Measurements from ENCODE around the gene ZNF654. TPM values are rescaled to one million over a fixed set of nuclear protein-coding genes. Genes with fewer than 3 reads are reported as not detected.
A peak's percentile ranks its signal among the peaks of the same experiment; 100 is the strongest.
"Not testable (repeated sequence)": the region's sequence is repeated elsewhere in the genome, so short reads cannot be mapped to it uniquely, and the experiment has no call there.

ZNF654 gene
- total and polyA plus RNA-seq, 3 experiments from 2014 or later: 11.6 to 16.4 (median 16.0) TPM

DNA sequence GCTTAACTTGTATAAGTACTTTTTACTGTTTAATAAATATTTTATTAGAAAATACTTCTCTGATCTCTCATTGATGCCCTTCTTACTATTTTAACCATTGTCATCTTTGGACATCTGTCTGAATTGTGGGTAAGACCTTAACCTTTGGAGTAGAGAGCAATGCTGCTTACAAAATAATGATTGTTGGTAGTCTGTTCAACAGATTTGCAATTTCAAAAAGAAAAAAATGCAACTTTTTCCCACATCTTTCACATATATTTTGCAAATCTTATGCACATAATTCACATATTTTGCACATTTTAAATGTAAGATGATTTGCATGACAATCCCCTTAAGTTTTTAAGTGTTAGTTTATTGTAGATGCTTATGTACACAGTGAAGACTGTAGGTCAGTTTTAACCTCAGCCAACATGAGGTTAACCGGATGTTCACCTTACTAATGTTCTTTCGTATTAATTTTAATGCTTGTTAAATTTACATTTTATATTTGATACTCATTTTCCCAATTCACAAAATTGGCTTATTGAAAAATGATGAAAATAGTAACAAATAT is 107.4 kb downstream of the ZNF654 start:
- Mint-ChIP-seq H3K36me3 (peaks cover 5 to 38% (median 11%) of the 10 kb centered on the region in 3 donors), H3K4me3 (no peak overlapping the region), H3K27ac (no peak overlapping the region), H3K4me1 (peaks cover 13 to 21% (median 20%) of the 10 kb centered on the region in 3 donors), H3K9me3 (no peaks in the 10 kb centered on the region), H3K27me3 (no peaks in the 10 kb centered on the region)
- DNase-seq: no peak
- CTCF ChIA-PET: no interaction called here
- no peaks in the 10 kb centered on the region for H3K36me3 ChIP-seq (ENCODE audit: insufficient read depth, low read length)
- no peak overlapping the region for H3K4me3 ChIP-seq (ENCODE audit: low read length)
- no peaks in the 10 kb centered on the region for H3K27me3 ChIP-seq (ENCODE audit: insufficient read depth, low read length, poor library complexity, severe bottlenecking)
- H3K27ac ChIP-seq (ENCODE audit: low read depth, low read length): no peak overlapping the region
- POLR2A ChIA-PET: no interaction called here
- no peaks in the 10 kb centered on the region for H3K4me1 ChIP-seq (ENCODE audit: insufficient read depth, low read length)
- H3K9me3 ChIP-seq (ENCODE audit: low read length): no peaks in the 10 kb centered on the region

- Histone ChIP-seq H3K27me3 (ENCODE audit: insufficient read depth, low read length, poor library complexity, severe bottlenecking) (no peaks in the 10 kb centered on the region), H3K9me3 (ENCODE audit: low read length) (no peaks in the 10 kb centered on the region), H3K4me1 (ENCODE audit: insufficient read depth, low read length) (no peaks in the 10 kb centered on the region), H3K4me3 (ENCODE audit: low read length) (no peak overlapping the region), H3K27ac (ENCODE audit: low read depth, low read length) (no peak overlapping the region), H3K36me3 (ENCODE audit: insufficient read depth, low read length) (no peaks in the 10 kb centered on the region)
- no peak for DNase-seq
- Mint-ChIP-seq H3K4me3 (no peak overlapping the region), H3K36me3 (peaks cover 10 to 35% (median 13%) of the 10 kb centered on the region in 3 donors), H3K27ac (no peak overlapping the region), H3K4me1 (peaks cover 13 to 18% (median 15%) of the 10 kb centered on the region in 3 donors), H3K9me3 (no peaks in the 10 kb centered on the region), H3K27me3 (no peaks in the 10 kb centered on the region)
- ChIA-PET CTCF (no interaction called here), POLR2A (no interaction called here)
These were observed 108.1 kb downstream of the ZNF654 start for GRCh38 chr3:88167173-88167572.

DNA sequence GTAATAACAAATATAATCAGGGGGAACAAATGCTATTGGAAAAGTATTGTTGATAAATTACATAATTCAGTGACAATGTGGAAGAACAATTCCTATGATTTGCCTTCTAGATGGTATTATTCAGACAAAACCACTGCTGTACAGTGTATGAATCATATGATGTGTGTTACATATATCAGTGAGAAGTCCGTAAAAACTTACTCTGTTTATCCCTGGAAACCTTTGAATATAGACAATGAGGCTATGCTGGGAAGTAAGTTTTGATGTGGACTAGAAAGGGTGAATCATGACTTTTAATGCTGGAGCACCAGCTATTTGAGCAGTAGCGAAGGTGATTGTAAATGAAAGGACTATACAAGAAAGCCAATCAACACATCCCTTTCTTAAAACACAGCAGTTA is 108.6 kb downstream of the ZNF654 start:
- no peak overlapping the region for H3K27ac Mint-ChIP-seq
- no peak overlapping the region for H3K27ac ChIP-seq (ENCODE audit: low read depth, low read length)
- H3K4me3 ChIP-seq (ENCODE audit: low read length): no peak overlapping the region
- H3K4me1 ChIP-seq (ENCODE audit: insufficient read depth, low read length): no peaks in the 10 kb centered on the region
- CTCF ChIA-PET: no interaction called here
- no peaks in the 10 kb centered on the region for H3K27me3 Mint-ChIP-seq
- H3K4me3 Mint-ChIP-seq: no peak overlapping the region
- no peaks in the 10 kb centered on the region for H3K9me3 ChIP-seq (ENCODE audit: low read length)
- DNase-seq: no peak
- H3K36me3 ChIP-seq (ENCODE audit: insufficient read depth, low read length): no peaks in the 10 kb centered on the region
- POLR2A ChIA-PET: no interaction called here
- no peaks in the 10 kb centered on the region for H3K9me3 Mint-ChIP-seq
- peaks cover 10 to 13% (median 11%) of the 10 kb centered on the region in 3 donors for H3K4me1 Mint-ChIP-seq
- peaks cover 10 to 31% (median 14%) of the 10 kb centered on the region in 3 donors for H3K36me3 Mint-ChIP-seq
- H3K27me3 ChIP-seq (ENCODE audit: insufficient read depth, low read length, poor library complexity, severe bottlenecking): no peaks in the 10 kb centered on the region

DNA sequence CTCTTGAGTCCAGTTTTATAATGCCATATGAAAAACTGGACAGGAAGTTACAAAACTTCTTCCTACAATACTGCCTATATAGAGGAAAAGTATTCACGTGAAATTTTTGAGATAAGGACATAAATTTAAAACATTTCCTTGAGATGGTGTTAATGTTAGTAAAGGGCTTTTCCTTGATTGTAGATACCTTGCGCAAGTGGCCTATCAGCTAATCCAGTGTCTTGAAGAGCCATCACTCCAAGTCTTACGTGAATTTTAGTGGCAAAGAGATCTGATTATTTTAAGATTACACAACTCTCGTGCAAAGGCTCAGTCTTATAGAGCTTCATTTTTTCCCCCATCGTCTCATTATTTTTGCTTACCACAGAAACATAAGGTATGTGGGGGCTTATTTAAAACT is 109.1 kb downstream of the ZNF654 start:
- peaks cover 6 to 9% (median 9%) of the 10 kb centered on the region in 3 donors for H3K4me1 Mint-ChIP-seq
- H3K9me3 ChIP-seq (ENCODE audit: low read length): no peaks in the 10 kb centered on the region
- no peak overlapping the region for H3K4me3 Mint-ChIP-seq
- ChIA-PET CTCF (no interaction called here), POLR2A (interaction anchor here (0.6 kb wide), 1 partner anchor 9 kb away, joined by 11 read pairs; no protein-coding TSS in a partner anchor)
- H3K36me3 ChIP-seq (ENCODE audit: insufficient read depth, low read length): no peaks in the 10 kb centered on the region
- H3K27ac ChIP-seq (ENCODE audit: low read depth, low read length): no peak overlapping the region
- H3K9me3 Mint-ChIP-seq: no peaks in the 10 kb centered on the region
- no peaks in the 10 kb centered on the region for H3K27me3 Mint-ChIP-seq
- H3K4me1 ChIP-seq (ENCODE audit: insufficient read depth, low read length): no peaks in the 10 kb centered on the region
- no peak overlapping the region for H3K27ac Mint-ChIP-seq
- H3K36me3 Mint-ChIP-seq: peaks cover 9 to 27% (median 19%) of the 10 kb centered on the region in 3 donors
- H3K27me3 ChIP-seq (ENCODE audit: insufficient read depth, low read length, poor library complexity, severe bottlenecking): no peaks in the 10 kb centered on the region
- H3K4me3 ChIP-seq (ENCODE audit: low read length): no peak overlapping the region
- DNase-seq: no peak

DNA sequence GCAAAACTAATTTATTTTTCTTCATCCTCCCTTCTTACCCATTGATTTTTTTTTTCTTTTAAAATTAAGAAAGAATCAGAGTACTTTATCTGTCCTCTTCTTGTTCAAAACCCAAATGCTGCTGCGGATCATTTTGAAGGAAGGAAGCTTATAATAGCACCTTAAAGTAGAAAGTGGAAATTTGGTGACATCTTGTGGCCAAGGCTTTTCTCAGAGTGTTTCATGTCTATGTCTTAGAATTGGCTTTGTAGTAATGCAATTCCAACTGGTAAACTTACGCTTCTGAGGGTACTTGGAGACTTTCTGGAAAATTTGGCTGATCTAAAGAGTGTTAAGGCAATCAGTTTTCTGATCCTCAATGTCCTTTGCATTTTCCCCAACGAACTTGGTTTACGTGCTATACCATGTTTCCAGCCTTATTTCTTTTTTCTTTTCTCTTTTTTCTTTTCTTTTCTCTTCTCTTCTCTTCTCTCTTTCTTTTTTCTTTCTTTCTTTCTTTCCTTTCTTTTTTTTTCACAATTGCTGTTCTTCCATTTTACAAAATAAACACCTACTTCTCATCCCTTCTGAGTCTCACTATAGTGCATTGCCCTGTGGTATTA is 121.4 kb downstream of the ZNF654 start:
- H3K27me3 ChIP-seq (ENCODE audit: insufficient read depth, low read length, poor library complexity, severe bottlenecking): no peaks in the 10 kb centered on the region
- Mint-ChIP-seq H3K27ac (no peak overlapping the region), H3K9me3 (peaks cover 3 to 26% (median 20%) of the 10 kb centered on the region in 5 donors), H3K36me3 (peaks cover 0 to 15% (median 1%) of the 10 kb centered on the region in 3 donors), H3K4me1 (peaks cover 2 to 8% (median 7%) of the 10 kb centered on the region in 3 donors), H3K27me3 (no peaks in the 10 kb centered on the region), H3K4me3 (no peak overlapping the region)
- no peak overlapping the region for H3K4me3 ChIP-seq (ENCODE audit: low read length)
- no peaks in the 10 kb centered on the region for H3K9me3 ChIP-seq (ENCODE audit: low read length)
- H3K27ac ChIP-seq (ENCODE audit: low read depth, low read length): no peak overlapping the region
- DNase-seq: peak in 2 of 5 donors; percentile 16 to 24
- ChIA-PET CTCF (interaction anchor here (0.8 to 1.5 kb wide), 4 partner anchors 10 to 830 kb away, joined by 3 to 7 read pairs (median 3); no protein-coding TSS in a partner anchor), POLR2A (no interaction called here)
- H3K36me3 ChIP-seq (ENCODE audit: insufficient read depth, low read length): no peaks in the 10 kb centered on the region
- no peaks in the 10 kb centered on the region for H3K4me1 ChIP-seq (ENCODE audit: insufficient read depth, low read length)

GRCh38 chr3:88182165-88182918 is 123.3 kb downstream of the ZNF654 start:
- peaks cover 4 to 35% (median 32%) of the 10 kb centered on the region in 5 donors for H3K9me3 Mint-ChIP-seq
- H3K9me3 ChIP-seq (ENCODE audit: low read length); H3K27me3 Mint-ChIP-seq; CTCF ChIA-PET; POLR2A ChIA-PET; H3K36me3 ChIP-seq (ENCODE audit: insufficient read depth, low read length); H3K4me1 Mint-ChIP-seq; H3K27ac Mint-ChIP-seq; H3K27me3 ChIP-seq (ENCODE audit: insufficient read depth, low read length, poor library complexity, severe bottlenecking); H3K4me3 ChIP-seq (ENCODE audit: low read length); H3K4me1 ChIP-seq (ENCODE audit: insufficient read depth, low read length); H3K27ac ChIP-seq (ENCODE audit: low read depth, low read length); DNase-seq: not testable (repeated sequence)
- H3K4me3 Mint-ChIP-seq: peak overlapping the region in 1 of 7 donors; percentile 44
- peaks cover 0 to 15% (median 0%) of the 10 kb centered on the region in 3 donors for H3K36me3 Mint-ChIP-seq

DNA sequence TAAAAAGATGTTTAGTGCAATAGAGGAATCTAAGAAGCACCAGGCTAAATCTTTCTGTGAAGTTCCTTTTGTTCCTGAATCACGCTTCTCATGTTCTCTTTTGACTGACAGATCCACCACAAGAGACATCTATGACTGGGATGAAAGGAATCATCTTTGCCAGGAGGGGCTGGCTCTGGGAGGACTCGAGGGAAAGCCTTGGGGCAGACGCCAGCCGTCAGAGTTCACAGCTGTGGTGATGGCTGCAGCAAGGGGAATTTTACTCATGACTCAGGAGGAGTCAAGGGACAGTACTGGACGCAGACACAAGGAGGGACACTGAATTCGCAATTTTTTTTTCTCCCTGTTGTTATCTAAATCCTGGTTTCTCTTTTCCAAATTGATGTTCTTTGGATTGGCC is 129.4 kb downstream of the ZNF654 start:
- Histone ChIP-seq H3K36me3 (ENCODE audit: insufficient read depth, low read length) (no peaks in the 10 kb centered on the region), H3K4me3 (ENCODE audit: low read length) (no peak overlapping the region), H3K9me3 (ENCODE audit: low read length) (no peaks in the 10 kb centered on the region), H3K27ac (ENCODE audit: low read depth, low read length) (no peak overlapping the region), H3K4me1 (ENCODE audit: insufficient read depth, low read length) (no peaks in the 10 kb centered on the region), H3K27me3 (ENCODE audit: insufficient read depth, low read length, poor library complexity, severe bottlenecking) (no peaks in the 10 kb centered on the region)
- no peak overlapping the region for H3K27ac Mint-ChIP-seq
- DNase-seq: no peak
- ChIA-PET POLR2A (no interaction called here), CTCF (no interaction called here)
- peaks cover 0 to 3% of the 10 kb centered on the region in 2 donors for H3K27me3 Mint-ChIP-seq
- H3K4me1 Mint-ChIP-seq: peaks cover 5 to 8% (median 8%) of the 10 kb centered on the region in 3 donors
- H3K9me3 Mint-ChIP-seq: peaks cover 4 to 35% (median 23%) of the 10 kb centered on the region in 5 donors
- no peak overlapping the region for H3K4me3 Mint-ChIP-seq
- peaks cover 0 to 10% (median 0%) of the 10 kb centered on the region in 3 donors for H3K36me3 Mint-ChIP-seq

DNA sequence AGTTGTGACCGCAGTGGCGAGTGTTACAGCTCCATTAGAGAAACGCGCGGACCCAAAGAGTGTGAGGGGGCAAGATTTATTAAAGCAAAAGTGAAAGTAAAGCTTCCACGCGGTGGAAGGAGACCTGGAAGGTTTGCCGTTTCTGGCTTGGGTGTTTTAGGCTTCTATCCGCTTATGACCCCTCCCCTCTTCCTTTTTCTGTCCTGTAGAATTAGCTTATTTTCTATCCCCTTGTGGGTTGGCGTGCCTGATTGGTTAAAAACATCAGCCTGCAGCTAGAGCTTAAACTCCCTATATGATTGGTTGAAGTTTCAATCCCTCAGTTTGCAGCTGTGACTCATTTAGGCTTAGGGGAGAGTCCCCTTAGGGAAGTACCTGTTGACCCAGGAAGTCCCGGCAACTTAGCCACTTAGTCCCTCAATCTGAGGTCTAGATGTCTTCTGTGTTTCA is 130.3 kb downstream of the ZNF654 start:
- H3K27ac Mint-ChIP-seq: no peak overlapping the region
- no peak overlapping the region for H3K4me3 Mint-ChIP-seq
- Histone ChIP-seq H3K36me3 (ENCODE audit: insufficient read depth, low read length) (no peaks in the 10 kb centered on the region), H3K27me3 (ENCODE audit: insufficient read depth, low read length, poor library complexity, severe bottlenecking) (no peaks in the 10 kb centered on the region), H3K27ac (ENCODE audit: low read depth, low read length) (no peak overlapping the region), H3K4me3 (ENCODE audit: low read length) (no peak overlapping the region), H3K4me1 (ENCODE audit: insufficient read depth, low read length) (no peaks in the 10 kb centered on the region), H3K9me3 (ENCODE audit: low read length) (no peaks in the 10 kb centered on the region)
- H3K36me3 Mint-ChIP-seq: peaks cover 0 to 6% (median 0%) of the 10 kb centered on the region in 3 donors
- H3K4me1 Mint-ChIP-seq: peaks cover 5 to 8% (median 8%) of the 10 kb centered on the region in 3 donors
- H3K27me3 Mint-ChIP-seq: peaks cover 0 to 5% of the 10 kb centered on the region in 2 donors
- ChIA-PET CTCF (interaction anchor here (1.4 to 1.5 kb wide), 2 partner anchors 9 to 14 kb away, joined by 3 read pairs; no protein-coding TSS in a partner anchor), POLR2A (no interaction called here)
- peaks cover 4 to 30% (median 16%) of the 10 kb centered on the region in 5 donors for H3K9me3 Mint-ChIP-seq
- no peak for DNase-seq
